HG03378 (cell line): ENCODE results near the gene PCK1.

Experiments
- ATAC-seq: cut with Tn5 transposase; IDR thresholded peaks from one replicate; pipeline ENCODE4 v1.9.1; 2021; ENCODE audit warnings: mild to moderate bottlenecking, moderate library complexity; ENCODE audit not compliant: unreplicated experiment

PCK1 gene

GRCh38 chr20:57587278-57587988, 26.5 kb downstream of the PCK1 start:
- ATAC-seq = no peak

GRCh38 chr20:57587989-57588377, 27.1 kb downstream of the PCK1 start:
- ATAC-seq = no peak

GRCh38 chr20:57588596-57588995, 27.7 kb downstream of the PCK1 start:
- no peak for ATAC-seq

- ATAC-seq = no peak
These were observed 28.3 kb downstream of the PCK1 start for GRCh38 chr20:57589123-57589727.

GRCh38 chr20:57589728-57590484, 29.0 kb downstream of the PCK1 start:
- ATAC-seq = no peak

- ATAC-seq = no peak
These were observed 29.8 kb downstream of the PCK1 start for GRCh38 chr20:57590485-57591288.

- ATAC-seq = no peak
These were observed 30.6 kb downstream of the PCK1 start for GRCh38 chr20:57591289-57592229.

- no peak for ATAC-seq
These were observed 31.6 kb downstream of the PCK1 start for GRCh38 chr20:57592263-57593092.

GRCh38 chr20:57593134-57593886, 32.4 kb downstream of the PCK1 start:
- ATAC-seq = no peak

- no peak for ATAC-seq
These were observed 33.4 kb downstream of the PCK1 start for GRCh38 chr20:57594092-57594951.

- ATAC-seq = no peak
These were observed 34.4 kb downstream of the PCK1 start for GRCh38 chr20:57595041-57596030.

GRCh38 chr20:57596358-57596757, 35.4 kb downstream of the PCK1 start:
- ATAC-seq = no peak

GRCh38 chr20:57596998-57597939, 36.4 kb downstream of the PCK1 start:
- no peak for ATAC-seq

- no peak for ATAC-seq
These were observed 37.1 kb downstream of the PCK1 start for GRCh38 chr20:57598060-57598459.

- no peak for ATAC-seq
These were observed 37.6 kb downstream of the PCK1 start for GRCh38 chr20:57598491-57598890.
